A673 (cell line): ENCODE results near the gene ANKRD27. TPM values are rescaled to one million over a fixed set of nuclear protein-coding genes. Genes with fewer than 3 reads are reported as not detected.
A peak's percentile ranks its signal among the peaks of the same experiment; 100 is the strongest.

Source experiments
- Bru-seq: library from RNA; stranded (reverse); fragments of 400-500 nt; gene quantifications from one replicate; lab custom pipeline; 2021; lab: Mats Ljungman, UMichigan
- BruChase-seq, 2 experiments: library from RNA; stranded (reverse); fragments of 400-500 nt; gene quantifications; one replicate each; lab custom pipeline; 2021; lab: Mats Ljungman, UMichigan
- BruUV-seq: library from RNA; stranded (reverse); fragments of 400-500 nt; replicated peaks from 2 replicates; lab custom pipeline; 2021; lab: Mats Ljungman, UMichigan
- CTCF ChIA-PET: fragments of 300-600 bp; sonication (Branson Sonifier 250); formaldehyde crosslinking; loops from one replicate; lab custom pipeline; 2022; ENCODE audit warnings: antibody characterized with exemption; lab: Charles Lee
- POLR2A ChIA-PET: fragments of 300-600 bp; sonication (Branson Sonifier 250); formaldehyde crosslinking; loops from one replicate; lab custom pipeline; 2022; ENCODE audit warnings: antibody characterized with exemption; ENCODE audit not compliant: low non-redundant PET; lab: Charles Lee
- DNase-seq: peaks from one replicate; pipeline ENCODE4 v3.0.0-alpha.2; 2015; ENCODE audit warnings: low spot score
- H3K27ac ChIP-seq: fragments of 200-600 bp; sonication (generic); 2 replicates; pipeline ENCODE4 v1.5.1; 2016; ENCODE audit warnings: mixed run types, low read depth, mild to moderate bottlenecking, mixed read lengths, antibody characterized with exemption, low read length; ENCODE audit not compliant: poor library complexity, severe bottlenecking
- H3K27me3 ChIP-seq: fragments of 200-600 bp; sonication (generic); replicated peaks from 2 replicates; pipeline ENCODE4 v1.6.1; 2017; ENCODE audit warnings: mixed run types, low read depth, mild to moderate bottlenecking, mixed read lengths, antibody characterized with exemption, low read length; ENCODE audit not compliant: insufficient read depth, poor library complexity
- H3K36me3 ChIP-seq: fragments of 200-600 bp; sonication (generic); 2 replicates; pipeline ENCODE4 v1.6.1; 2016; ENCODE audit warnings: mixed run types, mild to moderate bottlenecking, mixed read lengths, antibody characterized with exemption, low read length; ENCODE audit not compliant: insufficient read depth, poor library complexity, severe bottlenecking
- H3K4me1 ChIP-seq: fragments of 200-600 bp; sonication (generic); 2 replicates; pipeline ENCODE4 v1.6.1; 2017; ENCODE audit warnings: mixed run types, mild to moderate bottlenecking, mixed read lengths, antibody characterized with exemption, low read length; ENCODE audit not compliant: insufficient read depth, poor library complexity, severe bottlenecking
- H3K4me3 ChIP-seq: fragments of 200-600 bp; sonication (generic); 2 replicates; pipeline ENCODE4 v1.5.1; 2016; ENCODE audit warnings: low read depth, mixed run types, mild to moderate bottlenecking, mixed read lengths, low read length; ENCODE audit not compliant: poor library complexity, severe bottlenecking
- H3K9me3 ChIP-seq: fragments of 200-600 bp; sonication (generic); 2 replicates; pipeline ENCODE4 v1.6.1; 2016; ENCODE audit warnings: mixed run types, low read depth, mild to moderate bottlenecking, mixed read lengths, antibody characterized with exemption, low read length; ENCODE audit not compliant: poor library complexity, severe bottlenecking
- EZH2 ChIP-seq: fragments of 200-600 bp; sonication (generic); IDR thresholded peaks from 2 replicates; pipeline ENCODE4 v1.6.1; 2017; ENCODE audit warnings: borderline replicate concordance, low read depth, mild to moderate bottlenecking, mixed read lengths, antibody characterized with exemption, low read length; ENCODE audit not compliant: poor library complexity, severe bottlenecking
- intact Hi-C: fragments of 100-400 bp; cut with micrococcal nuclease; formaldehyde crosslinking; loops from one replicate; pipeline ENCODE4 v1.10.0; 2022; ENCODE audit not compliant: unreplicated experiment
- long read RNA-seq: library from polyadenylated mRNA; stranded (forward); transcript quantifications from one replicate; pipeline ENCODE4 v2.0.0, GENCODE V29; 2022
- total RNA-seq: library from RNA; stranded (reverse); gene quantifications from 2 replicates; pipeline ENCODE4 v1.2.3, GENCODE V29; 2021
- TF ChIP-seq, protein P1 (sequence below): fragments of 300-800, 200-600 bp; sonication (generic); conservative IDR thresholded peaks from 2 replicates; pipeline ENCODE4 v1.5.1; 2017; ENCODE audit warnings: low read depth, mild to moderate bottlenecking, antibody characterized with exemption, low read length, moderate library complexity, mixed read lengths

The ANKRD27 gene
- 25.0 and 27.8 TPM in 2 replicates for total RNA-seq
- Bru-seq, nascent RNA, result percentile 56 among the genes with signal in this experiment
- percentile 63 among the genes with signal in this experiment for BruChase-seq, experiment 1, labeled RNA remaining after a 2-hour chase
- BruChase-seq, experiment 2, labeled RNA remaining after a 6-hour chase, result percentile 63 among the genes with signal in this experiment
- long read RNA-seq, full-length matches to known transcripts, result 24 of 55 reads
- long read RNA-seq, partial matches to known transcripts, result 4 of 55 reads
- long read RNA-seq, other reads (novel, unspliced or antisense), result 27 of 55 reads

DNA sequence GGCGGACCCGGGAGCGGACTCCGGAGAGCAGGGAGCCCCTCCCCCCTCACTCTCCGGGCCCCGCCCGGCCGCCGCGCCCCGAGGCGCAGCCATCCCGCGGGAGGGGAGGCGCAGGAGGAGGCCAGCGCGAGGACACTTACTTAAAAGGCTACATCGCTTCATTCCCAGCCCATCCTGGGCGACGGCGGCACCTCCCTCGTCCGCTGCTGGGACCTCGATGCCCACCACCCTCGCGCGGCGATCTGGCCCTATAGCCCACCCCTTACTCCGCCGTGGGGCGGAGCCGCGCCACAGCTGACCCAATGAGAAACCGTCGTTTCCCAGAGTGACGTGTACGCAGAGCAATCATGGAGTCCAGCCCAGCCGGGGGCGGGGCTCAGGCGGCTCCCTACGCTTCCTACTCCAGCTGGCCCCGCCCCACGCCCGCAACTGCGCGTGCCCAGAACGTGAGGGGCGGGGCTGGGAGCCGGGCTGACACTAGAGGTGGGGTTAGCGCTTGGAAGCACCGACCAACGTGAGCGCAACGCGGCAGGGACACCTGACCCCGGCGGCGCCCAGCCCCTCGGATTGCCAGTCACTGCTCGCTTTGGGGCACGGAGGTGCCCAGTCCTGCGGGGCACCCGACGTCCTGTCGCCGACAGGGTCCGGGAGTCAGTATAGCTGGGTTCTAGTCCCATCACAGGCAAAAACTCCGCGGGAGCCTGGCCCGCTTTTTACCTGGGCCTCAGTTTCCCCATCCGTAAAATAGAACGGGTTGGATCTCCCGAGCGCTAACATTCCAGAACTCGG, at the start of gene ANKRD27:
ANKRD27 (minus strand) TSS at position 250 of the 789 bp plus-strand sequence. CDS start 16,165 bp downstream, outside the sequence.
- intact Hi-C loops, result no loop called here
- peak; percentile 99 for DNase-seq
- Histone ChIP-seq H3K4me3 (peak within 1 kb of the TSS; percentile 73), H3K36me3 (no peaks in the 10 kb centered on the region), H3K9me3 (no peaks in the 10 kb centered on the region), H3K27me3 (peaks cover 6% of the 10 kb centered on the region), H3K27ac (peak within 1 kb of the TSS; percentile 40), H3K4me1 (peaks cover 34% of the 10 kb centered on the region)
- POLR2A ChIA-PET, result no interaction called here
- no TSS peak for BruUV-seq
- TF ChIP-seq, protein P1, sequence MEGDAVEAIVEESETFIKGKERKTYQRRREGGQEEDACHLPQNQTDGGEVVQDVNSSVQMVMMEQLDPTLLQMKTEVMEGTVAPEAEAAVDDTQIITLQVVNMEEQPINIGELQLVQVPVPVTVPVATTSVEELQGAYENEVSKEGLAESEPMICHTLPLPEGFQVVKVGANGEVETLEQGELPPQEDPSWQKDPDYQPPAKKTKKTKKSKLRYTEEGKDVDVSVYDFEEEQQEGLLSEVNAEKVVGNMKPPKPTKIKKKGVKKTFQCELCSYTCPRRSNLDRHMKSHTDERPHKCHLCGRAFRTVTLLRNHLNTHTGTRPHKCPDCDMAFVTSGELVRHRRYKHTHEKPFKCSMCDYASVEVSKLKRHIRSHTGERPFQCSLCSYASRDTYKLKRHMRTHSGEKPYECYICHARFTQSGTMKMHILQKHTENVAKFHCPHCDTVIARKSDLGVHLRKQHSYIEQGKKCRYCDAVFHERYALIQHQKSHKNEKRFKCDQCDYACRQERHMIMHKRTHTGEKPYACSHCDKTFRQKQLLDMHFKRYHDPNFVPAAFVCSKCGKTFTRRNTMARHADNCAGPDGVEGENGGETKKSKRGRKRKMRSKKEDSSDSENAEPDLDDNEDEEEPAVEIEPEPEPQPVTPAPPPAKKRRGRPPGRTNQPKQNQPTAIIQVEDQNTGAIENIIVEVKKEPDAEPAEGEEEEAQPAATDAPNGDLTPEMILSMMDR, result no peak
- TF ChIP-seq EZH2, result no peak
- CTCF ChIA-PET, result no interaction called here

DNA sequence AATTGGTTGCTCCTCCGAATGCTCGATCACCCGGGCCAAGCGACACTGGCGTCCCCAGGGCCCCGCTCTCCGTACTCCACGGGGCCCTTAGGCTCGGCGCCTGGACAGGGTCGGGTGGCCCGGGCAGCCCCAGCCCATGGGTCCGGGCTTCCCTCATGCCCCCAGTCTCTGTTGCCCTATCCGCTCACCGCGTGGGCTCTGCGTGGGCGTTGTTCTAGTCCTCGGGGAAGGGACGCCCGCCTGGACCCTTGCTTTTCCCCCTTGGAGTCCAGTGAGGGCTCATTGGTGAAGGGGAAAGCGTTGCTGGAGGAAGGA, 45.9 kb upstream of the ANKRD27 start:
- ChIA-PET POLR2A (no interaction called here), CTCF (no interaction called here)
- Histone ChIP-seq H3K27ac (no peak overlapping the region), H3K36me3 (peaks cover 2% of the 10 kb centered on the region), H3K4me1 (no peaks in the 10 kb centered on the region), H3K4me3 (no peak overlapping the region), H3K27me3 (no peaks in the 10 kb centered on the region), H3K9me3 (no peaks in the 10 kb centered on the region)
- TF ChIP-seq, protein P1, result no peak
- no peak for TF ChIP-seq EZH2
- no peak for DNase-seq
- no TSS peak for BruUV-seq
- intact Hi-C loops, result no loop called here

DNA sequence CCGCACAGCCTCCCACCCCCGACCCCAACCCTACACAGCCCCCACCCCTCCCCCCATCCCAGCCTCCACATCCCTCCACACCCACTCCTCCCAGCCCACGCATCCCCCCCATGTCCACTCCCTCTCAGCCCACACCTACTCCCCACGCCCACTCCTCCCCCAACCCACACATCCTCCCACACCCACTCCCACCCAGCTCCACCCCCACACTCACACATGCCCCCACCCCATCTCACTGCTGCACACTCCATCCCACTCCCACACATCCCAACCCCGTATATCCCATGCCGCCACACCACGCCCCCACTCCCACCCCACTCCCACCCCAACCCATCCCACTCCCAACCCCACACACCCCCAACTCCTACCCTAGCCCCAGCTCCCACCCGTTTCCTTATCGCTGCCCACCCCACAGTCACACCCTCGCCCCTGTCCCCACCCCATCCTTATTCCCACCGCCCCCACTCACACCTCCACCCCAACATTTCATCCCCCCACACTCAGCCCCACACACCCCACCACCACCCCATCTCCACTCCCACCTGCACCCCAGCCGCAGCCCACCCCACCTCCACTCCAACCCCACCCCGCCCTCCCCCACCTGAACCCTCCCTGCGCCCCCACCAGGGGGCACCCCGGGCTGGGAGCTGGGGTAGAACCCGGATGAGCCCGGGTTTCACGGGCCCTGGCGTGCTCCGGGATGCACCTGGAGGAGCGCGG, 45.4 kb upstream of the ANKRD27 start:
- no peak overlapping the region for H3K27ac ChIP-seq
- no peak overlapping the region for H3K4me3 ChIP-seq
- H3K36me3 ChIP-seq, result peaks cover 2% of the 10 kb centered on the region
- no peak for DNase-seq
- no peaks in the 10 kb centered on the region for H3K4me1 ChIP-seq
- intact Hi-C loops, result no loop called here
- no peaks in the 10 kb centered on the region for H3K27me3 ChIP-seq
- ChIA-PET POLR2A (no interaction called here), CTCF (interaction anchor here (0.7 kb wide), 1 partner anchor 181 kb away, joined by 3 read pairs; no protein-coding TSS in a partner anchor)
- H3K9me3 ChIP-seq, result no peaks in the 10 kb centered on the region
- TF ChIP-seq EZH2, result no peak
- TF ChIP-seq, protein P1, result no peak
- BruUV-seq, result no TSS peak
